KOPT-K1 (cell line): ENCODE data around the gene CKS1B.

ENCODE experiments used
- H3K27ac ChIP-seq: fragments of 200-600 bp; sonication (generic); 2 replicates; pipeline ENCODE4 v1.5.1; 2016; ENCODE audit warnings: antibody characterized with exemption, mild to moderate bottlenecking, low read depth, low read length; ENCODE audit not compliant: poor library complexity, severe bottlenecking
- H3K36me3 ChIP-seq: fragments of 200-600 bp; sonication (generic); 2 replicates; pipeline ENCODE4 v1.5.1; 2017; ENCODE audit warnings: antibody characterized with exemption, mild to moderate bottlenecking, low read length, moderate library complexity; ENCODE audit not compliant: insufficient read depth
- H3K9me3 ChIP-seq: fragments of 200-600 bp; sonication (generic); 2 replicates; pipeline ENCODE4 v1.5.1; 2017; ENCODE audit warnings: antibody characterized with exemption, low read length, mild to moderate bottlenecking; ENCODE audit not compliant: insufficient read depth, poor library complexity, severe bottlenecking

Gene CKS1B

GRCh38 chr1:154974102-154974807 is at the start of gene CKS1B:
CKS1B (plus strand) TSS chr1:154974681; CDS start chr1:154974746, 65 bp downstream.
- H3K27ac ChIP-seq, result peak within 1 kb of the TSS; percentile 92
- peaks cover 33% of the 10 kb centered on the region for H3K36me3 ChIP-seq
- H3K9me3 ChIP-seq, result no peaks in the 10 kb centered on the region

DNA sequence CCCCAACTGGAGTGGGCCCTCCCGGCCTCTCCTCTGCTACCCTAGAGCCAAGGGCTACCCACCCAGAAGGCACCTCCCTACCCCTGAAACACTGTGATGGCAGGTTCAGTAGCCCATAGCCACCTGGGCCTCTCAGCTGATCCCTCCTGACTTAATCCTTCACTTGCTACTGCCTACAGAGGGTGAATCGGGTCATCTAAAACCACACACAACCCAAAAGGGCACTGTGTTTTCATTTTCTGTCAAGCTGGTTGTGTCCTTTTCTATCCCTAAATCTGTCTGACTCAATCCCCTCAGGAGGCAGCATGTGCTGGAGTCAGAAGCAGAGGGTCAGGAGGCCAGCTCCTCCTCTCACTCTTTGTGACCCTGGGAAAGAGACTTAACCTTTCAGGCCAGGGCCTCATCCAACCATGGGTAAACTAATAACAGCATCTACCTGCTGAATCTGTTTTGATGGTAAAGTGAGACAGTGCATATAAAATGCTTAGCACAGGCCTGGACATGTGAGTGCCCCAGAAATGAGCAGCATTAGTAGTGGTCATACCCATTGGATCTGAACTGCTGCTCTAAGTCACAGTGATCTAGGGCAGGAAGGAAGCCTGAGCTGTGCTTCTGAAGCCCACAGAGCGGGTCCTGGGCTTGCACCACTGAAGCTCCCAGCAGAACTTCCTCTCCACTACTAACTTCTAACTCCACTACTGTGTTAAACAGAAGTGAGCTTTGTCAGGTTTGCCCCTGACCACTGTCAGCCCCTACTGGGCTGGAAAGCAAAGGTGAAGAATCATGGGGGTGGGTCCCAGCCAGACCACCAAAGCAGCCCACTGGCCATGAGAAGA is 48.9 kb upstream of the CKS1B start:
- Histone ChIP-seq H3K9me3 (no peaks in the 10 kb centered on the region), H3K27ac (no peak overlapping the region), H3K36me3 (peaks cover 66% of the 10 kb centered on the region)

DNA sequence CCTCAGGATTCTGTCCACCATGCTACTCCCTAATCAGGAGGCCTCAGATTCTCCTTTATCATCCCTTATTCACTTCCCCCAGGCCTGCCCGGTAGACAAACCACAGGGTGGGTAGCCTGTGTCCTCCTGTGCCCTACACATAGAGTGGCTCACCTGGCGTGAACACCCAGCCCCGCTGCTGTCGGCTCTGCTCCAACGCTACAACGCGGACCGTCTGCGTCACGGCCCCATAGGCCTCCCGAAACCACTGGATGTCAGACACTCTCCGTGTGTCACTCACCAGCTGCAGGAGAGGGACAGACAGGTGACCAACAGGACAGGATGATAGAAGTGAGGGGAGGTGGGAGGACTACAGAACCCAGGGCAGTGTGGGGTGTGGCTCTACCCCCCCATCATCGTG is 48.3 kb upstream of the CKS1B start:
- peaks cover 72% of the 10 kb centered on the region for H3K36me3 ChIP-seq
- no peak overlapping the region for H3K27ac ChIP-seq
- H3K9me3 ChIP-seq, result no peaks in the 10 kb centered on the region

DNA sequence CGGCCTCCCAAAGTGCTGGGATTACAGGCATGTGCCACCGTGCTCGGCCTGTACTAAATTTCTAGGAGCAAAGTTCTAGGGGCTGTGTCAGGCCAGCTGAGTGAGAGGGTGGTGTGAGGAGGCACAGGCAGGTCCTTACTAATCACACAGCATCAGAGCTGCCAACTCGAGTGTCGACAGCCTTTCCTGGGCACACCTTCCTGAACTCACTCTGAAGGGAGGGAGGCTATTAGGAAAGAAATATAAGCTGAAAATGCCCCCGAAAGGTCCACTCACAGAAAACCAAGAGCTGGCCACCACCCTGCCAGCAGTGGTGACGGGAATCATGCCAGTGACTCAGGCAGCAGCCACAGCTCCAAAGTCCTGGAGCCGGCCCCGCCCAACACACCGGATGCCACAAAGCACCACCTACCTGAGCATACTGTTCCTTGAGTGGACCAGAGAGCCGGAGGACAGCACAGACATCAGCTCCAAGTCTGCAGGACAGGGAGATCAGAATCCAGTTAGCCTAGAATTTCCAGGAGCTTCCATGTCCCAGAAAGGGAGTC is 42.5 kb upstream of the CKS1B start:
- peaks cover 44% of the 10 kb centered on the region; the same call in 1 of the 2 replicates for H3K36me3 ChIP-seq
- H3K9me3 ChIP-seq, result no peaks in the 10 kb centered on the region
- no peak overlapping the region for H3K27ac ChIP-seq

GRCh38 chr1:154934358-154934948 is 40.0 kb upstream of the CKS1B start:
- Histone ChIP-seq H3K27ac (no peak overlapping the region), H3K9me3 (no peaks in the 10 kb centered on the region), H3K36me3 (peaks cover 24% of the 10 kb centered on the region; the same call in 1 of the 2 replicates)

DNA sequence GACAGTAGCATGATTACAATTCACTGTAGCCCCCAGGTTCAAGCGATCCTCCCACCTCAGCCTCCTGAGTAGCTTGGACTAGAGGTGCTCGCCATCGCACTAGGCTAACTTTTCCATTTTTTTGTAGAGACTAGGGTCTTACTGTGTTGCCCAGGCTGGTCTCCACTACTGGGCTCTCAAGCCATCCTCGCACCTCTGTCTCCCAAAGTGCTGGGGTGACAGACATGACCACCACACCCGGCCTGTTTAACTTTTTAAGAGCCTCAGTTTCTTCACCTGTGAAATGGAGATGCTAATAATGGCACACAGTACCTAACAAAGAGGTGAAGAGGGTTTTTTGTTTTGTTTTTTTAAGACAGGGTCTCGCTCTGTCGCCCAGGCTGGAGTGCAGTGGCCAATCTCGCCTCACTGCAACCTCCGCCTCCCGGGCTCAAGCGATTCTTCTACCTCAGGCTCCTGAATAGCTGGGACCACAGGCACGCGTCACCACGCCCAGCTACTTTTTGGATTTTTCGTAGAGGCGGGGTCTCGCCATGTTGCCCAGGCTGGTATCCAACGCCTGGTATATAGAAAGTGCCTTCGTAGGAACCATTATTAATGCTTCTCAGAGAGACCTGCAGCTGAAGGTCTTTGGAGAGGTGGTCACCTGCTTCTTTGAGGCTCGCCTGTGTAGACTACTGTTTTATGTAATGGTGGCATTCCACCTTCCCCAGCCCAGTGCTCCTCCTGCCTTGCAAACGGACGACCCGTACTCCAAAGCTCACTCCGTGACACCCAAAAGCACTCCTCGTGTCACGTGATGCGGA is 38.5 kb upstream of the CKS1B start:
- H3K27ac ChIP-seq, result peak overlapping the region; percentile 92
- no peaks in the 10 kb centered on the region for H3K9me3 ChIP-seq
- peaks cover 13% of the 10 kb centered on the region; the same call in 1 of the 2 replicates for H3K36me3 ChIP-seq

- peak within 1 kb of the TSS; percentile 92 for H3K27ac ChIP-seq
- H3K36me3 ChIP-seq, result peaks cover 6% of the 10 kb centered on the region; the same call in 1 of the 2 replicates
- no peaks in the 10 kb centered on the region for H3K9me3 ChIP-seq
These were observed 37.9 kb upstream of the CKS1B start, which contains the start of gene PMVK for GRCh38 chr1:154936555-154937084. PMVK (minus strand) TSS chr1:154936719; CDS start chr1:154936685, 34 bp downstream.

- Histone ChIP-seq H3K27ac (peak overlapping the region; percentile 92), H3K9me3 (no peaks in the 10 kb centered on the region), H3K36me3 (no peaks in the 10 kb centered on the region)
These were observed 37.1 kb upstream of the CKS1B start for GRCh38 chr1:154937085-154937987.

GRCh38 chr1:154937988-154938386 is 36.5 kb upstream of the CKS1B start:
- peak overlapping the region; percentile 92 for H3K27ac ChIP-seq

GRCh38 chr1:154938604-154939399 is 35.7 kb upstream of the CKS1B start:
- H3K36me3 ChIP-seq, result no peaks in the 10 kb centered on the region
- no peaks in the 10 kb centered on the region for H3K9me3 ChIP-seq
- H3K27ac ChIP-seq, result no peak overlapping the region

More at GRCh38 chr1:154937988-154938386, 36.5 kb upstream of the CKS1B start:
- H3K9me3 ChIP-seq, result no peaks in the 10 kb centered on the region
- H3K36me3 ChIP-seq, result no peaks in the 10 kb centered on the region

- H3K9me3 ChIP-seq, result no peaks in the 10 kb centered on the region
- H3K27ac ChIP-seq, result peak overlapping the region; percentile 92
- H3K36me3 ChIP-seq, result peaks cover 10% of the 10 kb centered on the region; the same call in 1 of the 2 replicates
These were observed 34.3 kb upstream of the CKS1B start for GRCh38 chr1:154940213-154940560.

DNA sequence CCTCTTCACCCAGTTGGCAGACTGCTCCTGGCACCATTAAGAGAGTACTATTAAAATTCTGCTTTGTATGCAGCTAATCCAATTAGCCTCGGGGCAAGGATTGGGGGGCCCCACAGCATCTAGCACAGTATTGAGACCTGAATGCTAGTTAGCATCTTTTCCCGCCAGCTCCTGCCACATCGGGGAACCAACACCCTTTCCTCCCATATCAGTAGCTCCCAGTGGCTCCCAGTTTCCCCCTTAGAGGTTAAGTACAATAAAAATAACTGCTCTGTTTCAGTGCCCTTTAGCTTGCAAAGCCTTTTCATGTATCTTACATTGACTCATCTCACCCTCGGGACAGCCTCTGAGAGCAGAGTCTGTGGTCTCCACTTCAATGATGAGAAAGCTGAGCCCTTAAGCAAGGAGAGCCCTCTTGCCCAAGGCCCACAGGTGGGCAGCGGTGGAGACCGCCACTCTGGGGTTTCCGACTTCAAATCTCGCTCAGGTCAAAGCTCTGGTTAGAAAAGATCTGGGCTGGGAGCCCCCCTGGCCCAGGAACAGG is 33.8 kb upstream of the CKS1B start:
- Histone ChIP-seq H3K27ac (peak overlapping the region; percentile 92), H3K9me3 (no peaks in the 10 kb centered on the region), H3K36me3 (peaks cover 15% of the 10 kb centered on the region)
